ENCODE measurements around the gene SLC51B.
A peak's percentile ranks its signal among the peaks of the same experiment; 100 is the strongest.

Gene SLC51B

DNA sequence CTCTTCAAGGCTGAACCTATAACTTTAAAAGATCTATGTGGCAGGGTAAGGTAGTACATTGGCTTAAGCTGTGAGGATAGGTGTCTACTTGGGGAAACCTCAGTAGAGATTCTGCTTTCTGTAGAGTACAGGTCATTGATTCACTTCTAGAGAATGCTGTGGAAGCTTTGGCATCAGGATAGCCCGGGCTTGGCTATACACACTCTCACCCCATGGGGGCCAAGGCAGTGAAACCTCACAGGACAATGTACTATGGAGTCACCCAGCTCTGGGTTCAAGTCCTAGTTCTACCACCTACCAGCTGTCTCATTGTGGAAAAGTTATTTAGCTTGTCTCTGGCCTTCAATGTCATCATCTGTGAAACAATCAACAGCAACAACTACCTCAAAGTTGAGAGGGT, 24.8 kb upstream of the SLC51B start:
- H3K4me3 ChIP-seq (ENCODE audit: low read depth, low read length): no peak overlapping the region
- TF ChIP-seq, protein P1, sequence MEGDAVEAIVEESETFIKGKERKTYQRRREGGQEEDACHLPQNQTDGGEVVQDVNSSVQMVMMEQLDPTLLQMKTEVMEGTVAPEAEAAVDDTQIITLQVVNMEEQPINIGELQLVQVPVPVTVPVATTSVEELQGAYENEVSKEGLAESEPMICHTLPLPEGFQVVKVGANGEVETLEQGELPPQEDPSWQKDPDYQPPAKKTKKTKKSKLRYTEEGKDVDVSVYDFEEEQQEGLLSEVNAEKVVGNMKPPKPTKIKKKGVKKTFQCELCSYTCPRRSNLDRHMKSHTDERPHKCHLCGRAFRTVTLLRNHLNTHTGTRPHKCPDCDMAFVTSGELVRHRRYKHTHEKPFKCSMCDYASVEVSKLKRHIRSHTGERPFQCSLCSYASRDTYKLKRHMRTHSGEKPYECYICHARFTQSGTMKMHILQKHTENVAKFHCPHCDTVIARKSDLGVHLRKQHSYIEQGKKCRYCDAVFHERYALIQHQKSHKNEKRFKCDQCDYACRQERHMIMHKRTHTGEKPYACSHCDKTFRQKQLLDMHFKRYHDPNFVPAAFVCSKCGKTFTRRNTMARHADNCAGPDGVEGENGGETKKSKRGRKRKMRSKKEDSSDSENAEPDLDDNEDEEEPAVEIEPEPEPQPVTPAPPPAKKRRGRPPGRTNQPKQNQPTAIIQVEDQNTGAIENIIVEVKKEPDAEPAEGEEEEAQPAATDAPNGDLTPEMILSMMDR (IDR thresholded peaks at IDR 0.05; ENCODE audit: control insufficient read depth, extremely low read depth, insufficient read depth): no peak
- no peak for DNase-seq (ENCODE audit: low read depth)

- TF ChIP-seq, protein P1 (IDR thresholded peaks at IDR 0.05; ENCODE audit: control insufficient read depth, extremely low read depth, insufficient read depth): no peak
- DNase-seq (ENCODE audit: low read depth): peak; percentile 59
- H3K4me3 ChIP-seq (ENCODE audit: low read depth, low read length): no peak overlapping the region
Observed at GRCh38 chr15:65021488-65021887, 23.7 kb upstream of the SLC51B start.

GRCh38 chr15:65026756-65027155, 18.4 kb upstream of the SLC51B start:
- DNase-seq (ENCODE audit: low read depth): no peak
- TF ChIP-seq, protein P1 (IDR thresholded peaks at IDR 0.05; ENCODE audit: control insufficient read depth, extremely low read depth, insufficient read depth): no peak
- no peak overlapping the region for H3K4me3 ChIP-seq (ENCODE audit: low read depth, low read length)

GRCh38 chr15:65027593-65027992, 17.6 kb upstream of the SLC51B start:
- TF ChIP-seq, protein P1 (IDR thresholded peaks at IDR 0.05; ENCODE audit: control insufficient read depth, extremely low read depth, insufficient read depth): no peak
- no peak overlapping the region for H3K4me3 ChIP-seq (ENCODE audit: low read depth, low read length)
- DNase-seq (ENCODE audit: low read depth): no peak

GRCh38 chr15:65028338-65028737, 16.8 kb upstream of the SLC51B start:
- H3K4me3 ChIP-seq (ENCODE audit: low read depth, low read length): peak overlapping the region; percentile 88
- TF ChIP-seq, protein P1 (IDR thresholded peaks at IDR 0.05; ENCODE audit: control insufficient read depth, extremely low read depth, insufficient read depth): no peak
- DNase-seq (ENCODE audit: low read depth): no peak

DNA sequence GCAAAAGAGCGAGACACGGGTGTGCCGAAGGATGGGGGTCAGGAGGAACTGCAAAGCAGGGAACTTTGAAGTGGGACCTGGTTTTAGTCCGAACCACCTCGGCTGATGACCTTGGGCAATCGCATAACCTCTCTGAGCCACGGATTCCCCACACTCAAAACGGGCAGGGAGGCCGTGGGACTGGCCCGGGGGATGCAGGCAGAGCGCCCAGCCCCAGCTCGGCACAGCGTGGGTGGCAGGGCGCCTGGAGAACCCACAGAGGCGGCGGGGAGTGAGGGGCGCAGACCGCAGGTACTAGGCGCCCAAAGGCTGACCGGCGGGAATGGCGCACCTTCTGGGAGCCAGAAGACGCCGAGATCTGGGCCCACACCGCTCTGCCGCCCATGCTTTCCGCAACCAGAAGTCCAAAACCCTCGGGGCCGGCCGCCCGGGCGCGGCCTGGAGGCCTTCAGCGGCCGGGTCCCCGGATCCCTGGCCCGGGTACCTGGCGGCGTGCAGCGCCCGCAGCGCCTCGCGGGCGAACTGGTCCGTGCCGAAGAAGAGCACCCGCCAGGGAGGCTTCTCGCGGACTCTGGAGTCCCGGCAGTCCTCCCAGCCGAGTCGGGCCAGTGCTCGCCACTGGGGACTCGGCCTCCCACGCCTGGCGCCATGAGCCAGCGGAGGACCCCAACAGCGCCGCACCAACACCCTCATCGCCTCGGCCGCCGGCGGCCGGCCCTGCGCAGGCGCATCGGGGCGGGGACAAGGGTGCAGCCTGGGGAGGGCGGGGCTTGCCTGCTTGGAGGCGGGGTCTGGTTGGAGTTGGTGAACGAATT, 16.1 kb upstream of the SLC51B start, which contains the start of gene MTFMT:
MTFMT (minus strand) TSS at position 719 of the 815 bp plus-strand sequence; CDS start at position 693, 26 bp downstream.
- TF ChIP-seq, protein P1 (IDR thresholded peaks at IDR 0.05; ENCODE audit: control insufficient read depth, extremely low read depth, insufficient read depth): peak; percentile 3; the same call in 1 of the 2 replicates

More for the DNA sequence above, 16.1 kb upstream of the SLC51B start, which contains the start of gene MTFMT:
- H3K4me3 ChIP-seq (ENCODE audit: low read depth, low read length): peak within 1 kb of the TSS; percentile 88
- DNase-seq (ENCODE audit: low read depth): no peak
